Neural cell (in vitro differentiated cells): ENCODE results near the gene PALM3. TPM values are rescaled to one million over a fixed set of nuclear protein-coding genes. Genes with fewer than 3 reads are reported as not detected.

ENCODE experiments used
- H2AFZ ChIP-seq: fragments of 200-600, 300-800 bp; sonication (generic), shearing (Covaris generic); 2 replicates; pipeline ENCODE4 v1.6.0; 2014; ENCODE audit warnings: low read depth, mild to moderate bottlenecking, antibody characterized with exemption, low read length, moderate library complexity
- H3F3A ChIP-seq: fragments of 200-600 bp; shearing (Covaris generic); 2 replicates; pipeline ENCODE4 v1.6.1; 2016; ENCODE audit warnings: mild to moderate bottlenecking, moderate library complexity, mixed read lengths, antibody characterized with exemption, low read length; ENCODE audit not compliant: insufficient read depth, poor library complexity, severe bottlenecking
- H3K27ac ChIP-seq: fragments of 200-600, 300-800 bp; sonication (generic), shearing (Covaris generic); 2 replicates; pipeline ENCODE4 v1.5.1; 2014; ENCODE audit warnings: mild to moderate bottlenecking, low read length, moderate library complexity
- H3K27me3 ChIP-seq: fragments of 300-800, 200-600 bp; sonication (generic), shearing (Covaris generic); 2 replicates; pipeline ENCODE4 v1.6.0; 2014; ENCODE audit warnings: mild to moderate bottlenecking, low read depth, low read length, moderate library complexity; ENCODE audit not compliant: insufficient read depth
- H3K36me3 ChIP-seq: fragments of 300-800, 200-600 bp; sonication (generic), shearing (Covaris generic); 2 replicates; pipeline ENCODE4 v1.5.1; 2014; ENCODE audit warnings: mild to moderate bottlenecking, antibody characterized with exemption, low read length, moderate library complexity; ENCODE audit not compliant: insufficient read depth
- H3K4me2 ChIP-seq: fragments of 300-800, 200-600 bp; sonication (generic), shearing (Covaris generic); 2 replicates; pipeline ENCODE4 v1.6.0; 2014; ENCODE audit warnings: mild to moderate bottlenecking, low read length
- H3K4me3 ChIP-seq: fragments of 300-800, 200-600 bp; sonication (generic), shearing (Covaris generic); 2 replicates; pipeline ENCODE4 v1.5.1; 2014; ENCODE audit warnings: mild to moderate bottlenecking, low read length, moderate library complexity
- H3K79me2 ChIP-seq: fragments of 200-600 bp; shearing (Covaris generic); replicated peaks from 2 replicates; pipeline ENCODE4 v1.6.0; 2014; ENCODE audit warnings: mild to moderate bottlenecking, low read length, moderate library complexity; ENCODE audit not compliant: insufficient read depth
- H3K9ac ChIP-seq: fragments of 300-800, 200-600 bp; sonication (generic), shearing (Covaris generic); 2 replicates; pipeline ENCODE4 v1.6.1; 2016; ENCODE audit warnings: mild to moderate bottlenecking, low read length, mixed read lengths
- H3K9me2 ChIP-seq: fragments of 200-600 bp; shearing (Covaris generic); 2 replicates; pipeline ENCODE4 v1.6.1; 2016; ENCODE audit warnings: mild to moderate bottlenecking, low read length, mixed read lengths; ENCODE audit not compliant: insufficient read depth
- H3K9me3 ChIP-seq: fragments of 200-600, 300-800 bp; sonication (generic), shearing (Covaris generic); 2 replicates; pipeline ENCODE4 v1.6.1; 2016; ENCODE audit warnings: mild to moderate bottlenecking, mixed run types, low read length, moderate library complexity, mixed read lengths
- H4K20me1 ChIP-seq: fragments of 200-600 bp; shearing (Covaris generic); 2 replicates; pipeline ENCODE4 v1.6.1; 2016; ENCODE audit warnings: mild to moderate bottlenecking, mixed run types; ENCODE audit not compliant: insufficient read depth
- CTCF ChIP-seq: fragments of 450-650 bp; IDR thresholded peaks from 2 replicates; pipeline ENCODE4 v1.5.1; 2014; ENCODE audit warnings: antibody characterized with exemption, mild to moderate bottlenecking, moderate library complexity; ENCODE audit not compliant: poor library complexity, severe bottlenecking
- EP300 ChIP-seq: fragments of 450-650 bp; conservative IDR thresholded peaks from 2 replicates; pipeline ENCODE4 v1.6.1; 2014; ENCODE audit warnings: antibody characterized with exemption, mild to moderate bottlenecking, moderate library complexity; ENCODE audit not compliant: poor library complexity, severe bottlenecking
- EZH2 ChIP-seq: fragments of 200-600, 300-800 bp; shearing (Covaris generic), sonication (generic); IDR thresholded peaks from 2 replicates; pipeline ENCODE4 v1.6.1; 2014; ENCODE audit warnings: antibody characterized with exemption, low read length, borderline replicate concordance, mild to moderate bottlenecking; ENCODE audit not compliant: insufficient read depth, poor library complexity, severe bottlenecking
- MXI1 ChIP-seq: fragments of 450-650 bp; conservative IDR thresholded peaks from 2 replicates; pipeline ENCODE4 v1.6.1; 2014; ENCODE audit warnings: antibody characterized with exemption, mild to moderate bottlenecking; ENCODE audit not compliant: poor library complexity, severe bottlenecking
- POLR2AphosphoS5 ChIP-seq: IDR thresholded peaks from 2 replicates; pipeline ENCODE4 v1.6.1; 2012
- RAD21 ChIP-seq: fragments of 450-650 bp; conservative IDR thresholded peaks from 2 replicates; pipeline ENCODE4 v1.6.1; 2014; ENCODE audit warnings: antibody characterized with exemption, mild to moderate bottlenecking, moderate library complexity
- REST ChIP-seq: IDR thresholded peaks from 2 replicates; pipeline ENCODE4 v1.6.1; 2012; ENCODE audit warnings: borderline replicate concordance
- SMC3 ChIP-seq: fragments of 450-650 bp; conservative IDR thresholded peaks from 2 replicates; pipeline ENCODE4 v1.6.1; 2014; ENCODE audit warnings: antibody characterized with exemption, mild to moderate bottlenecking, moderate library complexity; ENCODE audit not compliant: poor library complexity
- TAF1 ChIP-seq: IDR thresholded peaks from 2 replicates; pipeline ENCODE4 v1.6.1; 2012; ENCODE audit warnings: low read depth
- polyA plus RNA-seq: library from polyadenylated mRNA; depleted of rRNA; stranded (reverse); fragments of >200 nt; gene quantifications from 2 replicates; pipeline ENCODE4 v1.2.3, GENCODE V29; 2014

PALM3 gene
- polyA plus RNA-seq, 1 donor from 2014 or later, result 0.33 TPM

- H3K79me2 ChIP-seq, result no peaks in the 10 kb centered on the region
- H3K27ac ChIP-seq, result no peak overlapping the region
- no peak overlapping the region for H3K4me2 ChIP-seq
- no peaks in the 10 kb centered on the region for H4K20me1 ChIP-seq
- H3K9me2 ChIP-seq, result no peaks in the 10 kb centered on the region
- H3K36me3 ChIP-seq, result no peaks in the 10 kb centered on the region
- H3F3A ChIP-seq, result no peaks in the 10 kb centered on the region
- H3K9ac ChIP-seq, result no peak overlapping the region
- H3K27me3 ChIP-seq, result no peaks in the 10 kb centered on the region
- no peak overlapping the region for H2AFZ ChIP-seq
- H3K4me3 ChIP-seq, result no peak overlapping the region
- TF ChIP-seq TAF1 (no peak), RAD21 (no peak), EZH2 (no peak)
- H3K9me3 ChIP-seq, result no peaks in the 10 kb centered on the region
These were observed 45.9 kb upstream of the PALM3 start for GRCh38 chr19:14107581-14108461.

GRCh38 chr19:14106840-14107239, 45.0 kb upstream of the PALM3 start:
- H3K9me2 ChIP-seq, result no peaks in the 10 kb centered on the region
- H4K20me1 ChIP-seq, result no peaks in the 10 kb centered on the region
- no peak for TF ChIP-seq EP300
- TF ChIP-seq MXI1, result no peak
- TF ChIP-seq CTCF, result no peak
- no peak for TF ChIP-seq RAD21
- H2AFZ ChIP-seq, result no peak overlapping the region
- no peaks in the 10 kb centered on the region for H3K27me3 ChIP-seq
- no peak overlapping the region for H3K4me2 ChIP-seq
- no peaks in the 10 kb centered on the region for H3F3A ChIP-seq
- H3K79me2 ChIP-seq, result no peaks in the 10 kb centered on the region
- H3K9ac ChIP-seq, result no peak overlapping the region
- H3K36me3 ChIP-seq, result no peaks in the 10 kb centered on the region
- no peak overlapping the region for H3K4me3 ChIP-seq
- no peaks in the 10 kb centered on the region for H3K9me3 ChIP-seq
- H3K27ac ChIP-seq, result no peak overlapping the region

GRCh38 chr19:14105680-14106079, 43.8 kb upstream of the PALM3 start:
- H3K9ac ChIP-seq, result no peak overlapping the region
- no peaks in the 10 kb centered on the region for H3F3A ChIP-seq
- H3K27me3 ChIP-seq, result no peaks in the 10 kb centered on the region
- no peak overlapping the region for H3K4me3 ChIP-seq
- no peak for TF ChIP-seq EZH2
- no peak for TF ChIP-seq POLR2AphosphoS5
- TF ChIP-seq RAD21, result no peak
- no peak for TF ChIP-seq TAF1
- no peak for TF ChIP-seq EP300
- no peak for TF ChIP-seq REST
- no peak for TF ChIP-seq SMC3
- no peak for TF ChIP-seq MXI1
- TF ChIP-seq CTCF, result no peak
- no peak overlapping the region for H3K27ac ChIP-seq
- no peak overlapping the region for H3K4me2 ChIP-seq
- no peaks in the 10 kb centered on the region for H3K9me2 ChIP-seq
- no peaks in the 10 kb centered on the region for H3K79me2 ChIP-seq
- H2AFZ ChIP-seq, result no peak overlapping the region
- H3K36me3 ChIP-seq, result peaks cover 3% of the 10 kb centered on the region
- H4K20me1 ChIP-seq, result no peaks in the 10 kb centered on the region
- no peaks in the 10 kb centered on the region for H3K9me3 ChIP-seq
